Activated CD8-positive, alpha-beta memory T cell treated with anti-CD3 and anti-CD28 coated beads, Interleukin-2, amount 10 ng/mL, durations not matched to agents 7 days and 5 days (primary cell): ENCODE measurements around the gene UBE2L3. TPM values are rescaled to one million over a fixed set of nuclear protein-coding genes. Genes with fewer than 3 reads are reported as not detected.

Experiments
- ATAC-seq: fragments of 150-1000 bp; cut with Tn5 transposase; one replicate; pipeline ENCODE4 v1.10.0; 2021; ENCODE audit warnings: moderate library complexity
- CTCF ChIA-PET: fragments of 350-600 bp; sonication (Branson Sonifier 250); formaldehyde crosslinking; loops from one replicate; lab custom pipeline; 2021; ENCODE audit warnings: antibody characterized with exemption; lab: Charles Lee
- DNase-seq: peaks from one replicate; pipeline ENCODE4 v3.0.0-alpha.2; 2020
- H3K27ac Mint-ChIP-seq: one replicate; pipeline ENCODE4 v1.8.0; 2021; ENCODE audit warnings: mild to moderate bottlenecking, mixed read lengths
- H3K27me3 Mint-ChIP-seq: one replicate; pipeline ENCODE4 v1.8.0; 2021; ENCODE audit warnings: mixed read lengths
- H3K36me3 Mint-ChIP-seq: one replicate; pipeline ENCODE4 v1.8.0; 2021; ENCODE audit warnings: mild to moderate bottlenecking, mixed read lengths
- H3K4me1 Mint-ChIP-seq: one replicate; pipeline ENCODE4 v1.8.0; 2021; ENCODE audit warnings: mixed read lengths
- H3K4me3 Mint-ChIP-seq: one replicate; pipeline ENCODE4 v1.8.0; 2021; ENCODE audit warnings: mild to moderate bottlenecking, moderate library complexity, mixed read lengths
- H3K9me3 Mint-ChIP-seq: one replicate; pipeline ENCODE4 v1.8.0; 2022; ENCODE audit warnings: low read depth, mixed read lengths
- microRNA-seq: library from miRNA; unstranded; fragments of <30 nt; microRNA quantifications from one replicate; pipeline ENCODE4 v1.2.0, GENCODE V29; 2022
- total RNA-seq, 2 experiments: library from RNA; stranded (reverse); gene quantifications; one replicate each; pipeline ENCODE4 v1.2.3, GENCODE V29; 2021

UBE2L3 gene
- total RNA-seq, 2 experiments from 2014 or later: 57.3 to 67.8 TPM

- H3K4me1 Mint-ChIP-seq: peaks cover 27% of the 10 kb centered on the region
- DNase-seq (no peak), ATAC-seq (no peak)
- H3K27me3 Mint-ChIP-seq: no peaks in the 10 kb centered on the region
- CTCF ChIA-PET: interaction anchor here (1.3 kb wide), 1 partner anchor 40 kb away, joined by 3 read pairs; no protein-coding TSS in a partner anchor
- no peak overlapping the region for H3K4me3 Mint-ChIP-seq
- H3K27ac Mint-ChIP-seq: no peak overlapping the region
- H3K36me3 Mint-ChIP-seq: peaks cover 23% of the 10 kb centered on the region
- no peaks in the 10 kb centered on the region for H3K9me3 Mint-ChIP-seq
Observed at GRCh38 chr22:21669026-21669425, 101.5 kb downstream of the UBE2L3 start.

GRCh38 chr22:21672107-21672629 lies 104.7 kb downstream of the UBE2L3 start:
- Mint-ChIP-seq H3K27ac (no peak overlapping the region), H3K36me3 (peaks cover 44% of the 10 kb centered on the region), H3K9me3 (no peaks in the 10 kb centered on the region), H3K4me3 (no peak overlapping the region), H3K27me3 (no peaks in the 10 kb centered on the region), H3K4me1 (peaks cover 16% of the 10 kb centered on the region)
- DNase-seq (no peak), ATAC-seq (no peak)
- CTCF ChIA-PET: no interaction called here

Small RNAs within 50 kb of the gene (microRNA-seq; reads per million reads assigned to microRNA genes)
- gene MIR130B (4,270 reads per million, percentile 92 among the genes with 10 or more reads in this experiment), gene MIR301B (13.6 reads per million, percentile 36 among the genes with 10 or more reads in this experiment)

Other genes starting within 250 kb of the UBE2L3 start
- gene RIMBP3B, start 184.0 kb upstream of the UBE2L3 start, total RNA-seq: under 1 TPM; 0.05 to 0.09 TPM
- gene HIC2, start 150.3 kb upstream of the UBE2L3 start, total RNA-seq: 1 to 10 TPM; 4.2 to 4.4 TPM
- gene TMEM191C, start 100.3 kb upstream of the UBE2L3 start, total RNA-seq: 1 to 10 TPM in 1 of 2 experiments, under 1 TPM in 1; 0.99 to 1.1 TPM
- under 1 TPM; 0.14 to 0.18 TPM for gene RIMBP3C, start 16.3 kb upstream of the UBE2L3 start, total RNA-seq
- gene YDJC, start 62.3 kb downstream of the UBE2L3 start, total RNA-seq: 10 to 100 TPM; 43.7 to 44.3 TPM
- under 1 TPM; 0.59 to 0.76 TPM for gene CCDC116, start 65.0 kb downstream of the UBE2L3 start, total RNA-seq
- gene SDF2L1, start 74.6 kb downstream of the UBE2L3 start, total RNA-seq: 10 to 100 TPM; 78.7 to 79.1 TPM
- gene PPIL2, start 98.3 kb downstream of the UBE2L3 start, total RNA-seq: 10 to 100 TPM; 55.7 to 61.2 TPM
- 10 to 100 TPM in 1 of 2 experiments, 1 to 10 TPM in 1; 7.2 to 21.6 TPM for gene YPEL1, start 168.1 kb downstream of the UBE2L3 start, total RNA-seq